SU-DHL-6 (cell line): Measurements from ENCODE around the gene PPP1R7.

ENCODE experiments used
- EZH2phosphoT487 ChIP-seq: fragments of 200-600 bp; sonication (generic), shearing (Covaris generic); conservative IDR thresholded peaks from 2 replicates; pipeline ENCODE4 v1.6.1; 2018; ENCODE audit warnings: mild to moderate bottlenecking, antibody characterized with exemption, low read length, moderate library complexity, mixed read lengths
- TF ChIP-seq, protein P1 (sequence below): fragments of 200-600 bp; sonication (generic); IDR thresholded peaks from one replicate; pipeline ENCODE4 v1.5.1; 2017; ENCODE audit warnings: antibody characterized with exemption, mild to moderate bottlenecking, low read length, moderate library complexity; ENCODE audit not compliant: insufficient read depth, poor library complexity, severe bottlenecking

DNA sequence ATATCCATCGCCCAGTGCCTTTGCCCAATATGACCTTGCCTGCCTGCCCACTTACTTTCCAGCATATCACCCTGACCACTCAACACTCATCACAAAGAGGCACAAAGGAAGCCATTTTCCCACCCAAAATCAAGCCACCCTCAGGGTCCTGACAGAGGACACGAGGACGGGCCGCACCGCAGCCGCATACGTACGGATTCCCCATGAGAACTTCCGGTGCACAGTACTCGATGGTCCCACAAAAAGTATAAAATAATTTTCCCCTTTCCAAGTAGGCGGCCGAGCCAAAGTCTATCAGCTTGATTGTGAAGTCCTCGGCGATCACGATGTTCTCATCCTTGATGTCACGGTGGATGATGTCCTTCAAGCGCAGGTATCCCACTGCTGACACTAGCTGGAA, 38.2 kb upstream of the PPP1R7 start:
- TF ChIP-seq, protein P1, sequence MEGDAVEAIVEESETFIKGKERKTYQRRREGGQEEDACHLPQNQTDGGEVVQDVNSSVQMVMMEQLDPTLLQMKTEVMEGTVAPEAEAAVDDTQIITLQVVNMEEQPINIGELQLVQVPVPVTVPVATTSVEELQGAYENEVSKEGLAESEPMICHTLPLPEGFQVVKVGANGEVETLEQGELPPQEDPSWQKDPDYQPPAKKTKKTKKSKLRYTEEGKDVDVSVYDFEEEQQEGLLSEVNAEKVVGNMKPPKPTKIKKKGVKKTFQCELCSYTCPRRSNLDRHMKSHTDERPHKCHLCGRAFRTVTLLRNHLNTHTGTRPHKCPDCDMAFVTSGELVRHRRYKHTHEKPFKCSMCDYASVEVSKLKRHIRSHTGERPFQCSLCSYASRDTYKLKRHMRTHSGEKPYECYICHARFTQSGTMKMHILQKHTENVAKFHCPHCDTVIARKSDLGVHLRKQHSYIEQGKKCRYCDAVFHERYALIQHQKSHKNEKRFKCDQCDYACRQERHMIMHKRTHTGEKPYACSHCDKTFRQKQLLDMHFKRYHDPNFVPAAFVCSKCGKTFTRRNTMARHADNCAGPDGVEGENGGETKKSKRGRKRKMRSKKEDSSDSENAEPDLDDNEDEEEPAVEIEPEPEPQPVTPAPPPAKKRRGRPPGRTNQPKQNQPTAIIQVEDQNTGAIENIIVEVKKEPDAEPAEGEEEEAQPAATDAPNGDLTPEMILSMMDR: no peak
- no peak for TF ChIP-seq EZH2phosphoT487
